H1 (cell line): ENCODE measurements around the gene TMEM39B. TPM values are rescaled to one million over a fixed set of nuclear protein-coding genes. Genes with fewer than 3 reads are reported as not detected.

ENCODE experiments used
- CTCF ChIA-PET: fragments of 300-600 bp; sonication (Branson Sonifier 250); formaldehyde crosslinking; loops from one replicate; lab custom pipeline; 2021; ENCODE audit not compliant: partially characterized antibody; lab: Charles Lee
- POLR2A ChIA-PET: fragments of 300-600 bp; sonication (Branson Sonifier 250); formaldehyde crosslinking; loops from one replicate; lab custom pipeline; 2021; ENCODE audit warnings: inconsistent platforms; ENCODE audit not compliant: partially characterized antibody; lab: Charles Lee
- DNase-seq, 2 experiments: peaks; one replicate each; pipeline versions ENCODE4 v3.0.0 to v3.0.0-alpha.2; 2010 to 2022; ENCODE audit warnings: low spot score in 2 of 2, low read depth in 1 of 2, mixed read lengths in 1 of 2
- FAIRE-seq: peaks from 2 replicates; lab custom pipeline; 2011; peaks lifted over from hg19 to GRCh38; lab: Jason Lieb, UNC
- H2AFZ ChIP-seq: 2 replicates; pipeline ENCODE4 v1.8.1; 2012; ENCODE audit warnings: low read length, inconsistent platforms
- H2AK5ac ChIP-seq: 2 replicates; pipeline ENCODE4 v1.6.1; 2013; ENCODE audit warnings: low read depth, low read length
- H2BK120ac ChIP-seq: replicated peaks from 2 replicates; pipeline ENCODE3; 2013; ENCODE audit warnings: low read depth, low read length, inconsistent platforms
- H2BK12ac ChIP-seq: 2 replicates; pipeline ENCODE4 v1.6.1; 2013; ENCODE audit warnings: low read depth, low read length
- H2BK15ac ChIP-seq: 2 replicates; pipeline ENCODE4 v1.6.1; 2013; ENCODE audit warnings: low read length
- H2BK20ac ChIP-seq: 2 replicates; pipeline ENCODE4 v1.6.1; 2013; ENCODE audit warnings: low read length
- H2BK5ac ChIP-seq: 2 replicates; pipeline ENCODE4 v1.6.1; 2013; ENCODE audit warnings: low read depth, low read length
- H3K14ac ChIP-seq: 2 replicates; pipeline ENCODE4 v1.6.1; 2013; ENCODE audit warnings: inconsistent platforms; ENCODE audit not compliant: insufficient read length
- H3K18ac ChIP-seq: 2 replicates; pipeline ENCODE4 v1.6.1; 2013; ENCODE audit warnings: low read length; ENCODE audit errors: extremely low read depth
- H3K23ac ChIP-seq: 2 replicates; pipeline ENCODE4 v1.6.1; 2013; ENCODE audit warnings: inconsistent platforms; ENCODE audit not compliant: insufficient read length
- H3K23me2 ChIP-seq: 2 replicates; pipeline ENCODE4 v1.6.1; 2013; ENCODE audit warnings: low read depth, low read length
- H3K27ac ChIP-seq: 2 replicates; pipeline ENCODE4 v1.6.1; 2011; ENCODE audit warnings: low read depth, low read length, inconsistent platforms
- H3K27me3 ChIP-seq, 4 experiments: replicated peaks in 1 of 4; 1 replicate in 1 of 4; 2 replicates in 3 of 4; pipeline versions ENCODE4 v1.6.1 to v1.8.1; 2011 to 2013; ENCODE audit warnings: low read length in 3 of 4, mild to moderate bottlenecking in 3 of 4, inconsistent platforms in 2 of 4, mixed read lengths in 2 of 4, moderate library complexity in 1 of 4; ENCODE audit not compliant: control insufficient read depth in 3 of 4, insufficient read depth in 3 of 4; ENCODE audit errors: extremely low read depth in 1 of 4
- H3K36me3 ChIP-seq, 4 experiments: 2 replicates each; pipeline versions ENCODE4 v1.6.1 to v1.8.1; 2011 to 2013; ENCODE audit warnings: mild to moderate bottlenecking in 4 of 4, low read length in 3 of 4, moderate library complexity in 2 of 4, control low read depth in 1 of 4, inconsistent platforms in 1 of 4; ENCODE audit not compliant: insufficient read depth in 4 of 4, control insufficient read depth in 2 of 4
- H3K4ac ChIP-seq: replicated peaks from 2 replicates; pipeline ENCODE3; 2013; ENCODE audit warnings: low read length, low read depth, mixed read lengths, inconsistent platforms; ENCODE audit not compliant: insufficient read length
- H3K4me1 ChIP-seq, 4 experiments: replicated peaks in 1 of 4; 1 replicate in 1 of 4; 2 replicates in 3 of 4; pipeline versions ENCODE4 v1.6.1 to v1.8.1; 2011 to 2013; ENCODE audit warnings: low read length in 3 of 4, inconsistent platforms in 2 of 4, mixed read lengths in 1 of 4; ENCODE audit not compliant: insufficient read depth in 4 of 4, control insufficient read depth in 3 of 4
- H3K4me2 ChIP-seq, 2 experiments: 2 replicates each; pipeline versions ENCODE4 v1.6.1 to v1.8.1; 2011 to 2013; ENCODE audit warnings: low read depth in 2 of 2, low read length in 2 of 2, control low read depth in 1 of 2, inconsistent platforms in 1 of 2, mild to moderate bottlenecking in 1 of 2; ENCODE audit not compliant: insufficient read depth in 1 of 2
- H3K4me3 ChIP-seq, 4 experiments: fragments of 200-600, 300-600 bp in 1 of 4; sonication (generic), shearing (Covaris generic), sonication (Bioruptor Twin) in 1 of 4; 2 replicates each; pipeline versions ENCODE4 v1.5.1 to v1.8.1; 2011 to 2016; ENCODE audit warnings: low read length in 4 of 4, low read depth in 3 of 4, control low read depth in 2 of 4, inconsistent platforms in 2 of 4, mild to moderate bottlenecking in 2 of 4, mixed read lengths in 1 of 4, moderate library complexity in 1 of 4; ENCODE audit not compliant: insufficient read depth in 2 of 4; ENCODE audit errors: extremely low read depth in 1 of 4
- H3K56ac ChIP-seq: replicated peaks from 2 replicates; pipeline ENCODE3; 2013; ENCODE audit warnings: low read depth, mild to moderate bottlenecking, mixed read lengths, low read length, inconsistent platforms; ENCODE audit not compliant: insufficient read length
- H3K79me1 ChIP-seq: 2 replicates; pipeline ENCODE4 v1.6.1; 2013; ENCODE audit warnings: low read depth, low read length, control low read depth
- H3K79me2 ChIP-seq, 2 experiments: 2 replicates each; pipeline versions ENCODE4 v1.6.1 to v1.8.1; 2012 to 2013; ENCODE audit warnings: low read length in 2 of 2, mild to moderate bottlenecking in 2 of 2, inconsistent platforms in 1 of 2; ENCODE audit not compliant: insufficient read depth in 2 of 2, control insufficient read depth in 1 of 2
- H3K9ac ChIP-seq, 4 experiments: replicated peaks in 1 of 4; 1 replicate in 1 of 4; 2 replicates in 3 of 4; pipeline versions ENCODE4 v1.6.1 to v1.8.1; 2011 to 2013; ENCODE audit warnings: low read depth in 3 of 4, low read length in 3 of 4, control low read depth in 2 of 4, mild to moderate bottlenecking in 2 of 4, moderate library complexity in 2 of 4, inconsistent platforms in 1 of 4; ENCODE audit errors: extremely low read depth in 1 of 4
- H3K9me3 ChIP-seq, 2 experiments: 2 replicates each; pipeline versions ENCODE4 v1.6.1 to v1.8.1; 2012 to 2013; ENCODE audit warnings: mild to moderate bottlenecking in 2 of 2, moderate library complexity in 2 of 2, control low read depth in 1 of 2, inconsistent platforms in 1 of 2, low read depth in 1 of 2, low read length in 1 of 2, mixed read lengths in 1 of 2; ENCODE audit not compliant: insufficient read depth in 2 of 2
- H4K20me1 ChIP-seq, 2 experiments: replicated peaks in 1 of 2; 2 replicates each; pipeline versions ENCODE3 to v1.8.1; 2011 to 2013; ENCODE audit warnings: inconsistent platforms in 2 of 2, low read length in 2 of 2, mild to moderate bottlenecking in 1 of 2; ENCODE audit not compliant: insufficient read depth in 2 of 2, control insufficient read depth in 1 of 2
- H4K5ac ChIP-seq: 2 replicates; pipeline ENCODE4 v1.6.1; 2013; ENCODE audit warnings: low read length, low read depth, mixed read lengths, inconsistent platforms; ENCODE audit not compliant: insufficient read length
- H4K8ac ChIP-seq: 2 replicates; pipeline ENCODE4 v1.8.0; 2013; ENCODE audit warnings: mild to moderate bottlenecking, moderate library complexity, low read length, inconsistent platforms; ENCODE audit not compliant: insufficient read depth; ENCODE audit errors: extremely low read depth
- H4K91ac ChIP-seq: replicated peaks from 2 replicates; pipeline ENCODE3; 2013; ENCODE audit warnings: low read length, mixed read lengths, inconsistent platforms; ENCODE audit not compliant: insufficient read length
- CEBPB ChIP-seq: IDR thresholded peaks from 2 replicates; pipeline ENCODE4 v1.6.1; 2012; ENCODE audit warnings: low read depth, low read length
- CREB1 ChIP-seq: IDR thresholded peaks from 2 replicates; pipeline ENCODE4 v1.6.1; 2012; ENCODE audit warnings: inconsistent platforms
- HDAC6 ChIP-seq: IDR thresholded peaks from one replicate; pipeline ENCODE4 v1.7.1; 2012; ENCODE audit warnings: low read depth, mild to moderate bottlenecking, inconsistent platforms, low read length, moderate library complexity
- NRF1 ChIP-seq: IDR thresholded peaks from 2 replicates; pipeline ENCODE4 v1.6.1; 2011; ENCODE audit warnings: mild to moderate bottlenecking, low read depth, low read length, improper control_type of control experiment
- POLR2A ChIP-seq, 2 experiments: IDR thresholded peaks; 1 replicate in 1 of 2; 2 replicates in 1 of 2; pipeline ENCODE4 v1.6.1; 2011; ENCODE audit warnings: low read depth in 2 of 2, low read length in 2 of 2, mild to moderate bottlenecking in 2 of 2; ENCODE audit errors: control extremely low read depth in 1 of 2
- POU5F1 ChIP-seq: IDR thresholded peaks from 2 replicates; pipeline ENCODE4 v1.6.1; 2011; ENCODE audit warnings: low read depth, mild to moderate bottlenecking, low read length, moderate library complexity
- RAD21 ChIP-seq, 2 experiments: IDR thresholded peaks in 1 of 2; conservative IDR thresholded peaks in 1 of 2; 2 replicates each; pipeline ENCODE4 v1.6.1; 2011; ENCODE audit warnings: low read depth in 2 of 2, low read length in 2 of 2, improper control_type of control experiment in 1 of 2, inconsistent platforms in 1 of 2, mild to moderate bottlenecking in 1 of 2, moderate library complexity in 1 of 2
- RFX5 ChIP-seq: IDR thresholded peaks from 2 replicates; pipeline ENCODE4 v1.6.1; 2011; ENCODE audit warnings: low read depth, low read length, improper control_type of control experiment, borderline replicate concordance
- SP2 ChIP-seq: IDR thresholded peaks from 2 replicates; pipeline ENCODE4 v1.6.1; 2012; ENCODE audit warnings: mild to moderate bottlenecking, low read length, inconsistent platforms
- SUZ12 ChIP-seq: fragments of 200-600 bp; sonication (generic); IDR thresholded peaks from 2 replicates; pipeline ENCODE4 v1.6.1; 2012; ENCODE audit warnings: mild to moderate bottlenecking, inconsistent platforms, low read length, moderate library complexity, mixed read lengths
- TAF7 ChIP-seq: optimal IDR thresholded peaks from 2 replicates; pipeline ENCODE3; 2011; ENCODE audit warnings: low read depth, mild to moderate bottlenecking, inconsistent platforms, low read length, moderate library complexity, borderline replicate concordance
- TCF12 ChIP-seq: IDR thresholded peaks from 2 replicates; pipeline ENCODE4 v1.6.1; 2011; ENCODE audit warnings: low read depth, mild to moderate bottlenecking, low read length
- polyA plus RNA-seq, 7 experiments: library from polyadenylated mRNA; depleted of rRNA in 3 of 7; stranded (reverse) in 5 of 7; unstranded in 2 of 7; fragments of >200 nt in 5 of 7; fragments of 200-250 nt in 2 of 7; gene quantifications; 1 replicate in 5 of 7; 2 replicates in 1 of 7; 4 replicates in 1 of 7; pipeline versions ENCODE4 v1.2.1 to v1.2.3, GENCODE V29; 2011 to 2013; ENCODE audit warnings: missing spikeins in 2 of 7, mixed read lengths in 2 of 7
- total RNA-seq: library from RNA; stranded (reverse); fragmentation: NEBNext Ultra II Directional; extraction: Animal tissue kit (Norgen Biotek cat#: 25700); gene quantifications from 2 replicates; pipeline ENCODE4 v1.2.1, GENCODE V29; 2021
- TF ChIP-seq, protein P1 (sequence below): IDR thresholded peaks from 2 replicates; pipeline ENCODE4 v1.6.1; 2012; ENCODE audit warnings: inconsistent platforms

The TMEM39B gene
- total and polyA plus RNA-seq, 2 of the 8 experiments (the other 6 are each of a cell fraction or from before 2014, with no cell fraction given) = 25.3 to 32.7 TPM

- H2AK5ac ChIP-seq = no peak overlapping the region
- no peaks in the 10 kb centered on the region for H3K27me3 ChIP-seq
- H4K8ac ChIP-seq = no peak overlapping the region
- H4K20me1 ChIP-seq = peaks cover 5 to 15% of the 10 kb centered on the region in 2 experiments
- no peak overlapping the region for H2BK20ac ChIP-seq
- no peak overlapping the region for H3K4me3 ChIP-seq
- H3K79me2 ChIP-seq = peaks cover 21 to 80% of the 10 kb centered on the region in 2 experiments
- DNase-seq = no peak
- FAIRE-seq = no peak
- H3K14ac ChIP-seq = no peak overlapping the region
- H3K9me3 ChIP-seq = no peaks in the 10 kb centered on the region
- peaks cover 2% of the 10 kb centered on the region for H3K79me1 ChIP-seq
- ChIA-PET POLR2A (interaction anchor here (0.6 to 4.1 kb wide), 9 partner anchors 9 to 481 kb away, joined by 3 to 21 read pairs (median 4); partner anchors contain the start of gene TMEM39B), CTCF (interaction anchor here (0.9 to 4.9 kb wide), 7 partner anchors 9 to 148 kb away, joined by 4 to 28 read pairs (median 7); partner anchors contain the start of genes TMEM39B and TXLNA)
- no peak overlapping the region for H3K4me2 ChIP-seq
- H3K4me1 ChIP-seq = peaks cover 0 to 1% (median 0%) of the 10 kb centered on the region in 4 experiments; a peak in 1 of 7 replicates
- H3K9ac ChIP-seq = no peak overlapping the region
- H3K27ac ChIP-seq = no peak overlapping the region
- no peak overlapping the region for H3K23ac ChIP-seq
- H2AFZ ChIP-seq = no peak overlapping the region
- H4K5ac ChIP-seq = no peak overlapping the region
- H2BK5ac ChIP-seq = no peak overlapping the region
- no peaks in the 10 kb centered on the region for H3K36me3 ChIP-seq
- no peak overlapping the region for H4K91ac ChIP-seq
- no peak overlapping the region for H2BK120ac ChIP-seq
- no peak overlapping the region for H3K18ac ChIP-seq
- H3K56ac ChIP-seq = no peak overlapping the region
- no peak overlapping the region for H3K4ac ChIP-seq
- no peaks in the 10 kb centered on the region for H3K23me2 ChIP-seq
- H2BK12ac ChIP-seq = no peak overlapping the region
- H2BK15ac ChIP-seq = no peak overlapping the region
- no peak for TF ChIP-seq POU5F1
- no peak for TF ChIP-seq SP2
- no peak for TF ChIP-seq NRF1
- no peak for TF ChIP-seq RFX5
- no peak for TF ChIP-seq TAF7
- no peak for TF ChIP-seq RAD21 (IDR thresholded peaks at IDR 0.05 in 1 of 2, conservative IDR thresholded peaks at IDR 0.05 in 1 of 2; ENCODE audit: low read depth in 2 of 2, low read length in 2 of 2)
- TF ChIP-seq CREB1 = no peak
- no peak for TF ChIP-seq HDAC6
- TF ChIP-seq, protein P1, sequence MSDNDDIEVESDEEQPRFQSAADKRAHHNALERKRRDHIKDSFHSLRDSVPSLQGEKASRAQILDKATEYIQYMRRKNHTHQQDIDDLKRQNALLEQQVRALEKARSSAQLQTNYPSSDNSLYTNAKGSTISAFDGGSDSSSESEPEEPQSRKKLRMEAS = no peak
- no peak for TF ChIP-seq POLR2A (IDR thresholded peaks at IDR 0.05; ENCODE audit: control extremely low read depth in 1 of 2, low read depth in 2 of 2, low read length in 2 of 2)
- TF ChIP-seq TCF12 = no peak
- no peak for TF ChIP-seq CEBPB
- no peak for TF ChIP-seq SUZ12
Measured at GRCh38 chr1:32111789-32112188, 39.0 kb downstream of the TMEM39B start.
